ENCODE data around the gene PTRHD1.

PTRHD1 gene

GRCh38 chr2:24749069-24749691, 44.0 kb downstream of the PTRHD1 start:
- no peak for DNase-seq

- DNase-seq = no peak
Measured at GRCh38 chr2:24747299-24747698, 45.9 kb downstream of the PTRHD1 start.

- DNase-seq = no peak
Measured at GRCh38 chr2:24745825-24746224, 47.4 kb downstream of the PTRHD1 start.

- no peak for DNase-seq
Measured at GRCh38 chr2:24744356-24744755, 48.8 kb downstream of the PTRHD1 start.

- no peak for DNase-seq
Measured at GRCh38 chr2:24743924-24744323, 49.3 kb downstream of the PTRHD1 start.

- DNase-seq = no peak
Measured at GRCh38 chr2:24742730-24743129, 50.5 kb downstream of the PTRHD1 start.

- DNase-seq = no peak
Measured at GRCh38 chr2:24740142-24740541, 53.0 kb downstream of the PTRHD1 start.
